ENCODE data around the gene SEC24A.
A peak's percentile ranks its signal among the peaks of the same experiment; 100 is the strongest.
"Not testable (repeated sequence)": the region's sequence is repeated elsewhere in the genome, so short reads cannot be mapped to it uniquely, and the experiment has no call there.

SEC24A gene

GRCh38 chr5:134758176-134758503 is 109.6 kb downstream of the SEC24A start:
- no peaks in the 10 kb centered on the region for H3K36me3 ChIP-seq (ENCODE audit: insufficient read depth, low read length)
- no peak overlapping the region for H3K27ac ChIP-seq (ENCODE audit: low read depth, low read length)
- H3K9ac ChIP-seq (ENCODE audit: low read length): no peak overlapping the region
- H3K4me1 ChIP-seq (ENCODE audit: insufficient read depth, low read length): peaks cover 11% of the 10 kb centered on the region
- H3K4me3 ChIP-seq (ENCODE audit: low read depth in 1 of 2, low read length in 2 of 2): peak overlapping the region; percentile 44 to 66
- H3K27me3 ChIP-seq (ENCODE audit: control insufficient read depth in 1 of 2, insufficient read depth in 2 of 2, low read length in 2 of 2): no peaks in the 10 kb centered on the region
- no peaks in the 10 kb centered on the region for H3K9me3 ChIP-seq (ENCODE audit: low read length)

GRCh38 chr5:134758504-134759341 is 110.1 kb downstream of the SEC24A start, which contains the start of gene DDX46:
Gene DDX46, plus strand, starts transcription at chr5:134758779. Its CDS starts 160 bp downstream, at chr5:134758939.
- Histone ChIP-seq H3K27me3 (ENCODE audit: control insufficient read depth in 1 of 2, insufficient read depth in 2 of 2, low read length in 2 of 2) (no peaks in the 10 kb centered on the region), H3K36me3 (ENCODE audit: insufficient read depth, low read length) (peaks cover 3% of the 10 kb centered on the region), H3K4me1 (ENCODE audit: insufficient read depth, low read length) (peaks cover 11% of the 10 kb centered on the region), H3K9me3 (ENCODE audit: low read length) (no peaks in the 10 kb centered on the region), H3K9ac (ENCODE audit: low read length) (peak within 1 kb of the TSS; percentile 85), H3K4me3 (ENCODE audit: low read depth in 1 of 2, low read length in 2 of 2) (peak within 1 kb of the TSS; percentile 66 to 83), H3K27ac (ENCODE audit: low read depth, low read length) (peak within 1 kb of the TSS; percentile 78)

GRCh38 chr5:134767528-134768291 is 119.1 kb downstream of the SEC24A start:
- H3K27me3 ChIP-seq (ENCODE audit: control insufficient read depth in 1 of 2, insufficient read depth in 2 of 2, low read length in 2 of 2); H3K27ac ChIP-seq (ENCODE audit: low read depth, low read length); H3K4me1 ChIP-seq (ENCODE audit: insufficient read depth, low read length); H3K9ac ChIP-seq (ENCODE audit: low read length); H3K4me3 ChIP-seq (ENCODE audit: low read depth in 1 of 2, low read length in 2 of 2); H3K9me3 ChIP-seq (ENCODE audit: low read length): not testable (repeated sequence)
- H3K36me3 ChIP-seq (ENCODE audit: insufficient read depth, low read length): peaks cover 65% of the 10 kb centered on the region

- no peaks in the 10 kb centered on the region for H3K9me3 ChIP-seq (ENCODE audit: low read length)
- no peaks in the 10 kb centered on the region for H3K4me1 ChIP-seq (ENCODE audit: insufficient read depth, low read length)
- no peak overlapping the region for H3K27ac ChIP-seq (ENCODE audit: low read depth, low read length)
- H3K36me3 ChIP-seq (ENCODE audit: insufficient read depth, low read length): peaks cover 72% of the 10 kb centered on the region
- H3K4me3 ChIP-seq (ENCODE audit: low read depth in 1 of 2, low read length in 2 of 2): no peak overlapping the region
- H3K27me3 ChIP-seq (ENCODE audit: control insufficient read depth in 1 of 2, insufficient read depth in 2 of 2, low read length in 2 of 2): no peaks in the 10 kb centered on the region
- no peak overlapping the region for H3K9ac ChIP-seq (ENCODE audit: low read length)
These were observed 120.6 kb downstream of the SEC24A start for GRCh38 chr5:134769206-134769605.

- Histone ChIP-seq H3K4me1 (ENCODE audit: insufficient read depth, low read length) (no peaks in the 10 kb centered on the region), H3K36me3 (ENCODE audit: insufficient read depth, low read length) (peaks cover 61% of the 10 kb centered on the region), H3K27me3 (ENCODE audit: control insufficient read depth in 1 of 2, insufficient read depth in 2 of 2, low read length in 2 of 2) (no peaks in the 10 kb centered on the region), H3K4me3 (ENCODE audit: low read depth in 1 of 2, low read length in 2 of 2) (no peak overlapping the region), H3K9ac (ENCODE audit: low read length) (no peak overlapping the region), H3K9me3 (ENCODE audit: low read length) (no peaks in the 10 kb centered on the region), H3K27ac (ENCODE audit: low read depth, low read length) (no peak overlapping the region)
These were observed 124.0 kb downstream of the SEC24A start for GRCh38 chr5:134772461-134773125.

GRCh38 chr5:134777366-134777765 is 128.8 kb downstream of the SEC24A start:
- Histone ChIP-seq H3K9ac (ENCODE audit: low read length) (no peak overlapping the region), H3K27me3 (ENCODE audit: control insufficient read depth in 1 of 2, insufficient read depth in 2 of 2, low read length in 2 of 2) (no peaks in the 10 kb centered on the region), H3K36me3 (ENCODE audit: insufficient read depth, low read length) (peaks cover 49% of the 10 kb centered on the region), H3K27ac (ENCODE audit: low read depth, low read length) (no peak overlapping the region), H3K9me3 (ENCODE audit: low read length) (no peaks in the 10 kb centered on the region), H3K4me3 (ENCODE audit: low read depth in 1 of 2, low read length in 2 of 2) (no peak overlapping the region), H3K4me1 (ENCODE audit: insufficient read depth, low read length) (no peaks in the 10 kb centered on the region)
